HFFc6 (cell line): ENCODE measurements around the gene CIB4. TPM values are rescaled to one million over a fixed set of nuclear protein-coding genes. Genes with fewer than 3 reads are reported as not detected.

ENCODE experiments used
- DNase-seq: peaks from one replicate; pipeline ENCODE4 v3.0.0-alpha.2; 2018
- H3K27ac Mint-ChIP-seq: 2 replicates; pipeline ENCODE4 v1.8.0; 2020; ENCODE audit warnings: mild to moderate bottlenecking, mixed read lengths
- H3K27me3 Mint-ChIP-seq: 2 replicates; pipeline ENCODE4 v1.8.0; 2021; ENCODE audit warnings: mild to moderate bottlenecking, moderate library complexity, mixed read lengths; ENCODE audit not compliant: insufficient read depth
- H3K36me3 Mint-ChIP-seq: 2 replicates; pipeline ENCODE4 v1.8.0; 2021; ENCODE audit warnings: low read depth, mixed read lengths
- H3K4me1 Mint-ChIP-seq: 2 replicates; pipeline ENCODE4 v1.8.0; 2020; ENCODE audit warnings: low read depth, mixed read lengths
- H3K4me3 Mint-ChIP-seq: 2 replicates; pipeline ENCODE4 v1.8.0; 2020; ENCODE audit warnings: mild to moderate bottlenecking, moderate library complexity, mixed read lengths
- H3K9me3 Mint-ChIP-seq: 2 replicates; pipeline ENCODE4 v1.8.0; 2020; ENCODE audit warnings: mild to moderate bottlenecking, mixed read lengths
- CTCF ChIP-seq: fragments of 200-600 bp; sonication (generic); IDR thresholded peaks from 2 replicates; pipeline ENCODE4 v1.5.0; 2021; ENCODE audit warnings: antibody characterized with exemption, mild to moderate bottlenecking
- total RNA-seq, 6 experiments: library from RNA; stranded (reverse); fragmentation: NEBNext Ultra II Directional; extraction: Animal tissue kit (Norgen Biotek cat#: 25700); gene quantifications; 2 replicates in 1 of 6; 3 replicates in 5 of 6; pipeline ENCODE4 v1.2.3, GENCODE V29; 2021

CIB4 gene
- total RNA-seq, 6 experiments from 2014 or later: not detected

- H3K36me3 Mint-ChIP-seq: no peaks in the 10 kb centered on the region
- H3K4me3 Mint-ChIP-seq: no peak overlapping the region
- no peaks in the 10 kb centered on the region for H3K4me1 Mint-ChIP-seq
- no peak overlapping the region for H3K27ac Mint-ChIP-seq
- TF ChIP-seq CTCF: no peak
- H3K27me3 Mint-ChIP-seq: peaks cover 77% of the 10 kb centered on the region
- H3K9me3 Mint-ChIP-seq: no peaks in the 10 kb centered on the region
- DNase-seq: no peak
Observed at GRCh38 chr2:26560892-26561291, 80.3 kb downstream of the CIB4 start.

DNA sequence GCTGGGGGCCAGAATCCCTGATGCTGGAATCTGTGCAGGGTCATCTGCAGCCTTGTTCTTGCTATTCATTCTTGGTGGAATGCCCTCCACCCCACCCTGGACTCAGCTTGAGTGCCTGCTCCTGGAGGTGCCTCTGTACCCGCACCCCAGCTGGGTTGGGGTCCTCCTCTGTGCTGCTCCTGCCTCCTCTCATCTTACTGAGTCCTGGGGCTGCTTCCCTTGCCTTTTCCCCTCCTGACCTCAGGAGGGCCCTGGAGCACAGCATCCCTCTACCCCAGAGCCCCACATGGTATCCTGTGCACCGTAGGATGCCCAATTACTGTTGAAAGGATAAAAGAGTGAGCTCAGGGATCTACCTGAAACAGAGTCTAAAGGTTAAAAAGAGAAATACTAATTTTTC lies 81.6 kb downstream of the CIB4 start:
- no peak for DNase-seq
- Mint-ChIP-seq H3K27me3 (peaks cover 70% of the 10 kb centered on the region), H3K27ac (no peak overlapping the region), H3K4me3 (no peak overlapping the region), H3K4me1 (no peaks in the 10 kb centered on the region), H3K9me3 (no peaks in the 10 kb centered on the region), H3K36me3 (no peaks in the 10 kb centered on the region)
- no peak for TF ChIP-seq CTCF

GRCh38 chr2:26559044-26559405 lies 82.1 kb downstream of the CIB4 start:
- DNase-seq: no peak
- TF ChIP-seq CTCF: no peak
- H3K9me3 Mint-ChIP-seq: no peaks in the 10 kb centered on the region

GRCh38 chr2:26558271-26559043 lies 82.7 kb downstream of the CIB4 start:
- peaks cover 66% of the 10 kb centered on the region for H3K27me3 Mint-ChIP-seq
- no peak overlapping the region for H3K4me3 Mint-ChIP-seq
- H3K27ac Mint-ChIP-seq: no peak overlapping the region
- DNase-seq: no peak
- no peaks in the 10 kb centered on the region for H3K9me3 Mint-ChIP-seq
- no peaks in the 10 kb centered on the region for H3K36me3 Mint-ChIP-seq
- TF ChIP-seq CTCF: no peak
- H3K4me1 Mint-ChIP-seq: no peaks in the 10 kb centered on the region

More at GRCh38 chr2:26559044-26559405, 82.1 kb downstream of the CIB4 start:
- H3K27ac Mint-ChIP-seq: no peak overlapping the region
- H3K27me3 Mint-ChIP-seq: peaks cover 69% of the 10 kb centered on the region
- no peak overlapping the region for H3K4me3 Mint-ChIP-seq
- no peaks in the 10 kb centered on the region for H3K36me3 Mint-ChIP-seq
- no peaks in the 10 kb centered on the region for H3K4me1 Mint-ChIP-seq

DNA sequence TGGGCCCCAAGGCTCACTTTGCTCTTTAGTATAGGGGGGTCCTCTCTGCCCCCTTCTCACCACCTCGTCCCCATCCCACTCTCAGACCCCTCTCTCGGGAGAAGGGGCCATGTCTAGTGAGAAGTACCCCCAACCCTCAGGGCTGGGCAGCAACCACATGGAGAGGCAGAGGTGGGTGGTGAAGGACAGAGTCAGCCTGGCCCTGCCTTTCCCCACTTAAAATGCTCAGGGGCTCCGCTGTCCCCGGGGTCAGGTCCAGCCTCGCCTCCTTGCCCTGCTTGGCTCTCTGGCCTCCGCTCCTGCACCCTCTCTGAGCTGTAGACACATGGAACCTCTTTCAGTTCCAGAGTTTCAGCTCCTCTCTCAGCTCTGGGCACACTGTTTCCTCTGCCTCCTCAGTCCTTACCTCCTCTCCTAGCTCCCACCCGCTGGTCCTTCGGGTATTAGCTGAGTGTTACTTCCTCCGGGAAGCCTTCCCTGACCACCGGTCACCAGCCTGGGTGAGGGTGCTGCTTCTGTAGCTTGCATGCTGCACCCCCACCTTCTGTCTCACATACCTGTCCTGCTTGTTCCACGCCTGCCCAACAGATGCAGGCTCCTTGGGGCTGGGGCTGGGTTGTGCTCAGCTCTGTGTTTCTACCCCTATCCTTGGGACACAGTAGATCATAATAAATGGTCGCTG lies 83.8 kb downstream of the CIB4 start:
- no peak for DNase-seq
- no peaks in the 10 kb centered on the region for H3K9me3 Mint-ChIP-seq
- no peaks in the 10 kb centered on the region for H3K36me3 Mint-ChIP-seq

More for the DNA sequence above, 83.8 kb downstream of the CIB4 start:
- no peaks in the 10 kb centered on the region for H3K4me1 Mint-ChIP-seq
- TF ChIP-seq CTCF: no peak
- no peak overlapping the region for H3K4me3 Mint-ChIP-seq
- no peak overlapping the region for H3K27ac Mint-ChIP-seq
- H3K27me3 Mint-ChIP-seq: peaks cover 65% of the 10 kb centered on the region
